HEK293 (cell line): Measurements from ENCODE around the gene SLC37A4.
A peak's percentile ranks its signal among the peaks of the same experiment; 100 is the strongest.

ENCODE experiments used
- CTCF ChIA-PET: fragments of 350-600 bp; formaldehyde crosslinking; extraction: SDS; loops from one replicate; lab custom pipeline; 2021; ENCODE audit warnings: antibody characterized with exemption; lab: Yijun Ruan, JAX
- POLR2A ChIA-PET: fragments of 300-600 bp; formaldehyde crosslinking; extraction: SDS; loops from one replicate; lab custom pipeline; 2020; ENCODE audit warnings: antibody characterized with exemption, inconsistent platforms; lab: Yijun Ruan, JAX
- H3K27ac ChIP-seq: fragments of 200-500 bp; sonication (Bioruptor generic); 2 replicates; pipeline ENCODE4 v1.5.1; 2014; ENCODE audit warnings: low read depth, low read length, control low read depth, inconsistent platforms; ENCODE audit errors: extremely low read depth
- H3K36me3 ChIP-seq, 2 experiments: fragments of 200-500 bp in 1 of 2; sonication (Bioruptor generic) in 1 of 2; 1 replicate in 1 of 2; 2 replicates in 1 of 2; pipeline ENCODE4 v1.5.1; 2014 to 2017; ENCODE audit warnings: inconsistent platforms in 2 of 2, low read length in 2 of 2; ENCODE audit not compliant: control insufficient read depth in 2 of 2, insufficient read depth in 1 of 2
- H3K4me1 ChIP-seq: fragments of 200-500 bp; sonication (Bioruptor generic); 2 replicates; pipeline ENCODE4 v1.5.1; 2014; ENCODE audit warnings: mild to moderate bottlenecking, low read length, inconsistent platforms; ENCODE audit not compliant: control insufficient read depth, insufficient read depth
- H3K4me3 ChIP-seq: 2 replicates; pipeline ENCODE4 v1.5.1; 2011; ENCODE audit warnings: low read depth, mild to moderate bottlenecking, control low read depth, low read length, moderate library complexity
- H3K9me3 ChIP-seq: fragments of 200-500 bp; sonication (Bioruptor generic); 2 replicates; pipeline ENCODE4 v1.5.1; 2014; ENCODE audit warnings: low read depth, low read length, inconsistent platforms; ENCODE audit not compliant: control insufficient read depth, insufficient read depth
- KLF9 ChIP-seq: fragments of 450-650 bp; formaldehyde crosslinking; IDR thresholded peaks from 2 replicates; pipeline ENCODE4 v1.5.1; 2016; ENCODE audit warnings: missing biosample characterization, missing genetic modification characterization, low read depth
- RBAK ChIP-seq: fragments of 450-650 bp; formaldehyde crosslinking; IDR thresholded peaks from 2 replicates; pipeline ENCODE4 v1.5.1; 2016; ENCODE audit warnings: missing biosample characterization, missing genetic modification characterization
- SALL2 ChIP-seq: fragments of 450-650 bp; formaldehyde crosslinking; IDR thresholded peaks from 2 replicates; pipeline ENCODE4 v1.5.0; 2017; ENCODE audit warnings: missing biosample characterization, mild to moderate bottlenecking, missing genetic modification characterization, borderline replicate concordance
- SP7 ChIP-seq: fragments of 450-650 bp; formaldehyde crosslinking; IDR thresholded peaks from 2 replicates; pipeline ENCODE4 v1.5.1; 2016; ENCODE audit warnings: missing biosample characterization, missing genetic modification characterization
- YY1 ChIP-seq: fragments of 450-650 bp; formaldehyde crosslinking; IDR thresholded peaks from 2 replicates; pipeline ENCODE4 v1.5.1; 2018; ENCODE audit warnings: missing biosample characterization, missing genetic modification characterization
- ZBTB48 ChIP-seq: fragments of 450-650 bp; formaldehyde crosslinking; IDR thresholded peaks from 2 replicates; pipeline ENCODE4 v1.5.1; 2016; ENCODE audit warnings: missing biosample characterization, missing genetic modification characterization
- ZEB2 ChIP-seq: fragments of 450-650 bp; formaldehyde crosslinking; IDR thresholded peaks from 2 replicates; pipeline ENCODE4 v1.5.1; 2016; ENCODE audit warnings: missing biosample characterization, missing genetic modification characterization
- ZNF266 ChIP-seq: fragments of 450-650 bp; formaldehyde crosslinking; IDR thresholded peaks from 2 replicates; pipeline ENCODE4 v1.5.1; 2016; ENCODE audit warnings: missing biosample characterization, missing genetic modification characterization, low read depth
- ZNF324 ChIP-seq: fragments of 450-650 bp; formaldehyde crosslinking; IDR thresholded peaks from 2 replicates; pipeline ENCODE4 v1.5.1; 2016; ENCODE audit warnings: missing biosample characterization, missing genetic modification characterization
- ZNF404 ChIP-seq: fragments of 450-650 bp; formaldehyde crosslinking; IDR thresholded peaks from 2 replicates; pipeline ENCODE4 v1.5.1; 2017; ENCODE audit warnings: missing biosample characterization, missing genetic modification characterization
- ZNF510 ChIP-seq: fragments of 450-650 bp; formaldehyde crosslinking; IDR thresholded peaks from 2 replicates; pipeline ENCODE4 v1.5.1; 2018; ENCODE audit warnings: mild to moderate bottlenecking, missing genetic modification characterization, missing biosample characterization; ENCODE audit not compliant: insufficient replicate concordance
- ZNF530 ChIP-seq: fragments of 450-650 bp; formaldehyde crosslinking; IDR thresholded peaks from 2 replicates; pipeline ENCODE4 v1.5.1; 2016; ENCODE audit warnings: low read depth, missing biosample characterization, missing genetic modification characterization
- ZNF548 ChIP-seq: fragments of 450-650 bp; formaldehyde crosslinking; IDR thresholded peaks from 2 replicates; pipeline ENCODE4 v1.5.1; 2016; ENCODE audit warnings: missing biosample characterization, missing genetic modification characterization
- ZNF785 ChIP-seq: fragments of 450-650 bp; formaldehyde crosslinking; IDR thresholded peaks from 2 replicates; pipeline ENCODE4 v1.5.1; 2016; ENCODE audit warnings: missing biosample characterization, missing genetic modification characterization
- TF ChIP-seq, protein P1 (sequence below): fragments of 450-650 bp; formaldehyde crosslinking; IDR thresholded peaks from 2 replicates; pipeline ENCODE4 v1.5.1; 2017; ENCODE audit warnings: missing biosample characterization, missing genetic modification characterization
- TF ChIP-seq, protein P2 (sequence below): fragments of 450-650 bp; formaldehyde crosslinking; conservative IDR thresholded peaks from 2 replicates; pipeline ENCODE4 v1.5.1; 2016; ENCODE audit warnings: low read depth, missing biosample characterization, missing genetic modification characterization
- TF ChIP-seq, protein P3 (sequence below): IDR thresholded peaks from 2 replicates; pipeline ENCODE4 v1.6.1; 2011; ENCODE audit warnings: mild to moderate bottlenecking, low read depth, low read length, borderline replicate concordance
- TF ChIP-seq, protein P4 (sequence below): fragments of 450-650 bp; formaldehyde crosslinking; IDR thresholded peaks from 2 replicates; pipeline ENCODE4 v1.5.1; 2016; ENCODE audit warnings: missing biosample characterization, missing genetic modification characterization
- TF ChIP-seq, protein P5 (sequence below): fragments of 450-650 bp; formaldehyde crosslinking; IDR thresholded peaks from 2 replicates; pipeline ENCODE4 v1.5.1; 2016; ENCODE audit warnings: missing biosample characterization, missing genetic modification characterization
- TF ChIP-seq, protein P6 (sequence below): fragments of 450-650 bp; formaldehyde crosslinking; IDR thresholded peaks from 2 replicates; pipeline ENCODE4 v1.5.1; 2016; ENCODE audit warnings: missing biosample characterization, missing genetic modification characterization

Gene SLC37A4

DNA sequence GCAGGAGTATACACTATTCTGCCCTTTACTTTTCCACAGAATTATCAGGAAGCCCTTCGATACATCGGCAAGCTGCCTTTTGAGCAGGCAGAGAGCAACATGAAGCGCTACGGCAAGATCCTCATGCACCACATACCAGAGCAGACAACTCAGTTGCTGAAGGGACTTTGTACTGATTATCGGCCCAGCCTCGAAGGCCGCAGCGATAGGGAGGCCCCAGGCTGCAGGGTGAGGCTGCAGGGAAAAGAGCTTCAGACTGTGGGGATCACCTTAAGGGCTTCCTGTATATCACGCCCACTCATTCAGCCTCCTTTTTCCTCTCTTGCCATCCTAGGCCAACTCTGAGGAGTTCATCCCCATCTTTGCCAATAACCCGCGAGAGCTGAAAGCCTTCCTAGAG, 47.2 kb upstream of the SLC37A4 start:
- ChIA-PET CTCF (no interaction called here), POLR2A (interaction anchor here (1.9 kb wide), 1 partner anchor 10 kb away, joined by 7 read pairs; the partner anchor contains the start of gene VPS11)
- H3K9me3 ChIP-seq = no peaks in the 10 kb centered on the region
- peaks cover 3 to 83% of the 10 kb centered on the region in 2 experiments; a peak in 2 of 3 replicates for H3K36me3 ChIP-seq
- no peak overlapping the region for H3K4me3 ChIP-seq
- H3K4me1 ChIP-seq = no peaks in the 10 kb centered on the region
- H3K27ac ChIP-seq = no peak overlapping the region
- TF ChIP-seq ZNF548 (tag by site-specific recombination) = no peak

DNA sequence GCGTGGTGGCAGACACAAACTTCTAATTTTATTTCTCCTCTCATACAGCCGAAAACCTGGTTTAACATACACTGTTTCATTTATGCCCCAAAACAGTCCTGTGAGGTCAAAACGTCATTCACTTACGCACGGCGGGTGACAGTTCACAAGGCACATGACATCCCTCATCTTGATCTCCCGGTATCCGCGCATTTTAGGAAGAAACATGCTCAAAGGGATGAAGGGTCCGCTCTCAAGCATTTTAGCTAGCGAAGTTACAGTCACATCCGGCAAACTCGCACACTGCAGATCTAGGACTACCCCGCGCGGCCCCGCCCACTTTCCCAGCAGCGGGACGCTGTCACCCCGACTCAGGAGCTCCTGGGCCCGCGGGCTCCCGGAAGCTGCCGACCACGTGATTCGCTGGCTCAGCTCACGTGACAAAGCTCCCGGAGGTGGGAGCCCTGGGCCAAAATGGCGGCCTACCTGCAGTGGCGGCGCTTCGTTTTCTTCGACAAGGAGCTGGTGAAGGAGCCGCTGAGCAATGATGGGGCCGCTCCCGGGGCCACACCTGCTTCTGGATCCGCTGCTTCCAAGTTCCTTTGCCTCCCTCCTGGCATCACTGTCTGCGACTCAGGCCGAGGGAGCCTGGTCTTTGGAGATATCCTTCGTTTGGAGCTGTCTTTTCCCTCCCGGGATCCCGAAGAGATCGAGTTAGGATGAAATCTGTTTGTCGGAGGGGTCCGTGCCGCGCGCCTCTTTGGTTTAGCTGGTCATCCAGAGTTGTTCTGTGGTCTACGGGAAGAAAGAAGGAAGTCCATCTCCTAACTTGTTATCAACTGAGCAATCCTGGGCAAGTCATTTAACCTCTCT, 36.9 kb upstream of the SLC37A4 start, which contains the start of gene VPS11:
VPS11 (plus strand) TSS at position 448 of the 852 bp plus-strand sequence; CDS start at position 454, 6 bp downstream.
- peak within 1 kb of the TSS; percentile 7; the same call in 1 of the 2 replicates for H3K27ac ChIP-seq
- POLR2A ChIA-PET = interaction anchor here (0.5 to 2.2 kb wide), 21 partner anchors 11 to 249 kb away, joined by 3 to 61 read pairs (median 4); partner anchors contain the start of genes CBL, CENATAC, DPAGT1 and HINFP
- CTCF ChIA-PET = interaction anchor here (0.6 to 2.6 kb wide), 9 partner anchors 10 to 400 kb away, joined by 3 to 8 read pairs (median 4); partner anchors contain the start of genes DPAGT1 and SLC37A4
- no peaks in the 10 kb centered on the region for H3K4me1 ChIP-seq
- H3K4me3 ChIP-seq = peak within 1 kb of the TSS; percentile 99
- H3K9me3 ChIP-seq = no peaks in the 10 kb centered on the region
- H3K36me3 ChIP-seq = peaks cover 4 to 31% of the 10 kb centered on the region in 2 experiments; a peak in 2 of 3 replicates
- TF ChIP-seq ZNF266 (tag by site-specific recombination) (no peak), ZNF530 (no peak), ZNF785 (tag by site-specific recombination) (no peak), SALL2 (no peak), SP7 (peak; percentile 49), KLF9 (tag by site-specific recombination) (peak; percentile 94), ZEB2 (tag by site-specific recombination) (no peak; the same call in none of the 2 replicates), ZNF510 (tag by site-specific recombination) (no peak), YY1 (peak; percentile 88), ZNF324 (tag by site-specific recombination) (peak; percentile 44; the same call in 1 of the 2 replicates), ZNF404 (no peak), RBAK (tag by site-specific recombination) (no peak), ZBTB48 (tag by site-specific recombination) (no peak)
- TF ChIP-seq, protein P1, sequence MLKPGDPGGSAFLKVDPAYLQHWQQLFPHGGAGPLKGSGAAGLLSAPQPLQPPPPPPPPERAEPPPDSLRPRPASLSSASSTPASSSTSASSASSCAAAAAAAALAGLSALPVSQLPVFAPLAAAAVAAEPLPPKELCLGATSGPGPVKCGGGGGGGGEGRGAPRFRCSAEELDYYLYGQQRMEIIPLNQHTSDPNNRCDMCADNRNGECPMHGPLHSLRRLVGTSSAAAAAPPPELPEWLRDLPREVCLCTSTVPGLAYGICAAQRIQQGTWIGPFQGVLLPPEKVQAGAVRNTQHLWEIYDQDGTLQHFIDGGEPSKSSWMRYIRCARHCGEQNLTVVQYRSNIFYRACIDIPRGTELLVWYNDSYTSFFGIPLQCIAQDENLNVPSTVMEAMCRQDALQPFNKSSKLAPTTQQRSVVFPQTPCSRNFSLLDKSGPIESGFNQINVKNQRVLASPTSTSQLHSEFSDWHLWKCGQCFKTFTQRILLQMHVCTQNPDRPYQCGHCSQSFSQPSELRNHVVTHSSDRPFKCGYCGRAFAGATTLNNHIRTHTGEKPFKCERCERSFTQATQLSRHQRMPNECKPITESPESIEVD (tag by site-specific recombination) = no peak
- TF ChIP-seq, protein P2, sequence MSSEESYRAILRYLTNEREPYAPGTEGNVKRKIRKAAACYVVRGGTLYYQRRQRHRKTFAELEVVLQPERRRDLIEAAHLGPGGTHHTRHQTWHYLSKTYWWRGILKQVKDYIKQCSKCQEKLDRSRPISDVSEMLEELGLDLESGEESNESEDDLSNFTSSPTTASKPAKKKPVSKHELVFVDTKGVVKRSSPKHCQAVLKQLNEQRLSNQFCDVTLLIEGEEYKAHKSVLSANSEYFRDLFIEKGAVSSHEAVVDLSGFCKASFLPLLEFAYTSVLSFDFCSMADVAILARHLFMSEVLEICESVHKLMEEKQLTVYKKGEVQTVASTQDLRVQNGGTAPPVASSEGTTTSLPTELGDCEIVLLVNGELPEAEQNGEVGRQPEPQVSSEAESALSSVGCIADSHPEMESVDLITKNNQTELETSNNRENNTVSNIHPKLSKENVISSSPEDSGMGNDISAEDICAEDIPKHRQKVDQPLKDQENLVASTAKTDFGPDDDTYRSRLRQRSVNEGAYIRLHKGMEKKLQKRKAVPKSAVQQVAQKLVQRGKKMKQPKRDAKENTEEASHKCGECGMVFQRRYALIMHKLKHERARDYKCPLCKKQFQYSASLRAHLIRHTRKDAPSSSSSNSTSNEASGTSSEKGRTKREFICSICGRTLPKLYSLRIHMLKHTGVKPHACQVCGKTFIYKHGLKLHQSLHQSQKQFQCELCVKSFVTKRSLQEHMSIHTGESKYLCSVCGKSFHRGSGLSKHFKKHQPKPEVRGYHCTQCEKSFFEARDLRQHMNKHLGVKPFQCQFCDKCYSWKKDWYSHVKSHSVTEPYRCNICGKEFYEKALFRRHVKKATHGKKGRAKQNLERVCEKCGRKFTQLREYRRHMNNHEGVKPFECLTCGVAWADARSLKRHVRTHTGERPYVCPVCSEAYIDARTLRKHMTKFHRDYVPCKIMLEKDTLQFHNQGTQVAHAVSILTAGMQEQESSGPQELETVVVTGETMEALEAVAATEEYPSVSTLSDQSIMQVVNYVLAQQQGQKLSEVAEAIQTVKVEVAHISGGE (tag by site-specific recombination) = peak; percentile 54
- TF ChIP-seq, protein P3, sequence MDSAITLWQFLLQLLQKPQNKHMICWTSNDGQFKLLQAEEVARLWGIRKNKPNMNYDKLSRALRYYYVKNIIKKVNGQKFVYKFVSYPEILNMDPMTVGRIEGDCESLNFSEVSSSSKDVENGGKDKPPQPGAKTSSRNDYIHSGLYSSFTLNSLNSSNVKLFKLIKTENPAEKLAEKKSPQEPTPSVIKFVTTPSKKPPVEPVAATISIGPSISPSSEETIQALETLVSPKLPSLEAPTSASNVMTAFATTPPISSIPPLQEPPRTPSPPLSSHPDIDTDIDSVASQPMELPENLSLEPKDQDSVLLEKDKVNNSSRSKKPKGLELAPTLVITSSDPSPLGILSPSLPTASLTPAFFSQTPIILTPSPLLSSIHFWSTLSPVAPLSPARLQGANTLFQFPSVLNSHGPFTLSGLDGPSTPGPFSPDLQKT = peak; percentile 58; the same call in 1 of the 2 replicates
- TF ChIP-seq, protein P4, sequence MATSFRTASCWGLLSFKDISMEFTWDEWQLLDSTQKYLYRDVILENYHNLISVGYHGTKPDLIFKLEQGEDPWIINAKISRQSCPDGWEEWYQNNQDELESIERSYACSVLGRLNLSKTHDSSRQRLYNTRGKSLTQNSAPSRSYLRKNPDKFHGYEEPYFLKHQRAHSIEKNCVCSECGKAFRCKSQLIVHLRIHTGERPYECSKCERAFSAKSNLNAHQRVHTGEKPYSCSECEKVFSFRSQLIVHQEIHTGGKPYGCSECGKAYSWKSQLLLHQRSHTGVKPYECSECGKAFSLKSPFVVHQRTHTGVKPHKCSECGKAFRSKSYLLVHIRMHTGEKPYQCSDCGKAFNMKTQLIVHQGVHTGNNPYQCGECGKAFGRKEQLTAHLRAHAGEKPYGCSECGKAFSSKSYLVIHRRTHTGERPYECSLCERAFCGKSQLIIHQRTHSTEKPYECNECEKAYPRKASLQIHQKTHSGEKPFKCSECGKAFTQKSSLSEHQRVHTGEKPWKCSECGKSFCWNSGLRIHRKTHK (tag by site-specific recombination) = no peak
- TF ChIP-seq, protein P5, sequence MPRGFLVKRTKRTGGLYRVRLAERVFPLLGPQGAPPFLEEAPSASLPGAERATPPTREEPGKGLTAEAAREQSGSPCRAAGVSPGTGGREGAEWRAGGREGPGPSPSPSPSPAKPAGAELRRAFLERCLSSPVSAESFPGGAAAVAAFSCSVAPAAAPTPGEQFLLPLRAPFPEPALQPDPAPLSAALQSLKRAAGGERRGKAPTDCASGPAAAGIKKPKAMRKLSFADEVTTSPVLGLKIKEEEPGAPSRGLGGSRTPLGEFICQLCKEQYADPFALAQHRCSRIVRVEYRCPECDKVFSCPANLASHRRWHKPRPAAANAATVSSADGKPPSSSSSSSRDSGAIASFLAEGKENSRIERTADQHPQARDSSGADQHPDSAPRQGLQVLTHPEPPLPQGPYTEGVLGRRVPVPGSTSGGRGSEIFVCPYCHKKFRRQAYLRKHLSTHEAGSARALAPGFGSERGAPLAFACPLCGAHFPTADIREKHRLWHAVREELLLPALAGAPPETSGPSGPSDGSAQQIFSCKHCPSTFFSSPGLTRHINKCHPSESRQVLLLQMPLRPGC = 0 out of 2 replicates have a peak, but pooled peaks have one; percentile 15
- TF ChIP-seq, protein P6, sequence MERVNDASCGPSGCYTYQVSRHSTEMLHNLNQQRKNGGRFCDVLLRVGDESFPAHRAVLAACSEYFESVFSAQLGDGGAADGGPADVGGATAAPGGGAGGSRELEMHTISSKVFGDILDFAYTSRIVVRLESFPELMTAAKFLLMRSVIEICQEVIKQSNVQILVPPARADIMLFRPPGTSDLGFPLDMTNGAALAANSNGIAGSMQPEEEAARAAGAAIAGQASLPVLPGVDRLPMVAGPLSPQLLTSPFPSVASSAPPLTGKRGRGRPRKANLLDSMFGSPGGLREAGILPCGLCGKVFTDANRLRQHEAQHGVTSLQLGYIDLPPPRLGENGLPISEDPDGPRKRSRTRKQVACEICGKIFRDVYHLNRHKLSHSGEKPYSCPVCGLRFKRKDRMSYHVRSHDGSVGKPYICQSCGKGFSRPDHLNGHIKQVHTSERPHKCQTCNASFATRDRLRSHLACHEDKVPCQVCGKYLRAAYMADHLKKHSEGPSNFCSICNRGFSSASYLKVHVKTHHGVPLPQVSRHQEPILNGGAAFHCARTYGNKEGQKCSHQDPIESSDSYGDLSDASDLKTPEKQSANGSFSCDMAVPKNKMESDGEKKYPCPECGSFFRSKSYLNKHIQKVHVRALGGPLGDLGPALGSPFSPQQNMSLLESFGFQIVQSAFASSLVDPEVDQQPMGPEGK (tag by site-specific recombination) = peak; percentile 31; the same call in 1 of the 2 replicates
